ENCODE measurements around the gene ARL6IP6. TPM values are rescaled to one million over a fixed set of nuclear protein-coding genes. Genes with fewer than 3 reads are reported as not detected.

Gene ARL6IP6
- total RNA-seq, 1 experiment from 2014 or later: 27.2 TPM

- ChIA-PET POLR2A (ENCODE audit: unreplicated experiment) (no interaction called here), CTCF (no interaction called here)
- no peaks in the 10 kb centered on the region for H3K36me3 ChIP-seq (ENCODE audit: low read depth)
- no peaks in the 10 kb centered on the region for H4K20me1 ChIP-seq (ENCODE audit: insufficient read depth)
- no peaks in the 10 kb centered on the region for H3K4me1 ChIP-seq (replicated peaks; ENCODE audit: insufficient read depth)
- TF ChIP-seq CTCF (conservative IDR thresholded peaks at IDR 0.05) (no peak), EZH2 (IDR thresholded peaks at IDR 0.05; ENCODE audit: low read depth) (no peak)
- no peak overlapping the region for H3K4me3 ChIP-seq
- H3K79me2 ChIP-seq (ENCODE audit: low read depth): no peaks in the 10 kb centered on the region
- no peaks in the 10 kb centered on the region for H3K9me2 ChIP-seq (ENCODE audit: insufficient read depth)
- BruUV-seq (replicated peaks): no TSS peak
- intact Hi-C loops (cut with micrococcal nuclease; ENCODE audit: unreplicated experiment): no loop called here
- H3F3A ChIP-seq (ENCODE audit: insufficient read depth, low read depth): no peaks in the 10 kb centered on the region
- H3K27me3 ChIP-seq (ENCODE audit: insufficient read depth, low read depth): no peaks in the 10 kb centered on the region
- no peak overlapping the region for H2AFZ ChIP-seq
- no peak for DNase-seq
- H3K9me3 ChIP-seq (ENCODE audit: insufficient read depth, low read depth): no peaks in the 10 kb centered on the region
- no peak overlapping the region for H3K4me2 ChIP-seq
- no peak overlapping the region for H3K27ac ChIP-seq
Observed at GRCh38 chr2:152782171-152782570, 63.8 kb downstream of the ARL6IP6 start.

- Histone ChIP-seq H2AFZ (no peak overlapping the region), H4K20me1 (ENCODE audit: insufficient read depth) (no peaks in the 10 kb centered on the region), H3K27ac (no peak overlapping the region), H3K4me1 (replicated peaks; ENCODE audit: insufficient read depth) (no peaks in the 10 kb centered on the region), H3K36me3 (ENCODE audit: low read depth) (no peaks in the 10 kb centered on the region), H3K4me3 (no peak overlapping the region), H3K79me2 (ENCODE audit: low read depth) (no peaks in the 10 kb centered on the region), H3K4me2 (no peak overlapping the region), H3K27me3 (ENCODE audit: insufficient read depth, low read depth) (no peaks in the 10 kb centered on the region), H3F3A (ENCODE audit: insufficient read depth, low read depth) (no peaks in the 10 kb centered on the region), H3K9me2 (ENCODE audit: insufficient read depth) (no peaks in the 10 kb centered on the region), H3K9me3 (ENCODE audit: insufficient read depth, low read depth) (no peaks in the 10 kb centered on the region)
- ChIA-PET POLR2A (ENCODE audit: unreplicated experiment) (interaction anchor here (0.6 kb wide), 1 partner anchor 1435 kb away, joined by 3 read pairs; no protein-coding TSS in a partner anchor), CTCF (no interaction called here)
- BruUV-seq (replicated peaks): no TSS peak
- TF ChIP-seq CTCF (conservative IDR thresholded peaks at IDR 0.05) (no peak), EZH2 (IDR thresholded peaks at IDR 0.05; ENCODE audit: low read depth) (no peak)
- intact Hi-C loops (cut with micrococcal nuclease; ENCODE audit: unreplicated experiment): no loop called here
- DNase-seq: no peak
Observed at GRCh38 chr2:152790883-152791282, 72.5 kb downstream of the ARL6IP6 start.

GRCh38 chr2:152791979-152792378, 73.6 kb downstream of the ARL6IP6 start:
- ChIA-PET POLR2A (ENCODE audit: unreplicated experiment) (no interaction called here), CTCF (no interaction called here)
- Histone ChIP-seq H3K4me1 (replicated peaks; ENCODE audit: insufficient read depth) (no peaks in the 10 kb centered on the region), H3K9me2 (ENCODE audit: insufficient read depth) (no peaks in the 10 kb centered on the region), H4K20me1 (ENCODE audit: insufficient read depth) (no peaks in the 10 kb centered on the region), H3F3A (ENCODE audit: insufficient read depth, low read depth) (no peaks in the 10 kb centered on the region), H3K79me2 (ENCODE audit: low read depth) (no peaks in the 10 kb centered on the region), H2AFZ (no peak overlapping the region), H3K27ac (no peak overlapping the region), H3K9me3 (ENCODE audit: insufficient read depth, low read depth) (no peaks in the 10 kb centered on the region), H3K27me3 (ENCODE audit: insufficient read depth, low read depth) (no peaks in the 10 kb centered on the region), H3K36me3 (ENCODE audit: low read depth) (no peaks in the 10 kb centered on the region), H3K4me2 (no peak overlapping the region), H3K4me3 (no peak overlapping the region)
- intact Hi-C loops (cut with micrococcal nuclease; ENCODE audit: unreplicated experiment): no loop called here
- DNase-seq: no peak
- TF ChIP-seq EZH2 (IDR thresholded peaks at IDR 0.05; ENCODE audit: low read depth): no peak
- TF ChIP-seq CTCF (conservative IDR thresholded peaks at IDR 0.05): no peak
- BruUV-seq (replicated peaks): no TSS peak
